ENCODE data around the gene EDNRA. TPM values are rescaled to one million over a fixed set of nuclear protein-coding genes. Genes with fewer than 3 reads are reported as not detected.

EDNRA gene
- total RNA-seq, 2 donors from 2014 or later: 29.8 to 35.6 TPM

GRCh38 chr4:147530134-147530533 lies 49.2 kb downstream of the EDNRA start:
- intact Hi-C loops (cut with DNase I): no loop called here
- DNase-seq (ENCODE audit: low spot score): no peak

DNA sequence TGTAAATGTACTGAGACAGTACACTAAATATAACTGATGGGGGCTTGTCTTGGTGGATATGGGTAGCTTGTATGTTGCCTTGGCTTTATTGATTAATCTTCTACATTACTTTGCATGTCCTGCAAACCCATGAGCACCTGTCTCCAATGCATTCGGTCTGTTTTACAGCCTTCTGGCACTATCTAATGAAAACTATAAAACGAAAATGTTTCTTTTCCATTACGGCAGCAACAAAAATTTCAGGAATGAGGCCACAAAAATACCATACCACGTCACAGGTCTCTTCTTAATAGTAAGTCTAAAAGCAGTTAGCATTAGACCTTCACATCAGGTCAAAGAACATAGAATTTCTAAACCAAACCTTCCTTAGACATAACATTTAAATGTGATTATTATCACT lies 49.8 kb downstream of the EDNRA start:
- intact Hi-C loops (cut with DNase I): no loop called here
- no peak for DNase-seq (ENCODE audit: low spot score)

DNA sequence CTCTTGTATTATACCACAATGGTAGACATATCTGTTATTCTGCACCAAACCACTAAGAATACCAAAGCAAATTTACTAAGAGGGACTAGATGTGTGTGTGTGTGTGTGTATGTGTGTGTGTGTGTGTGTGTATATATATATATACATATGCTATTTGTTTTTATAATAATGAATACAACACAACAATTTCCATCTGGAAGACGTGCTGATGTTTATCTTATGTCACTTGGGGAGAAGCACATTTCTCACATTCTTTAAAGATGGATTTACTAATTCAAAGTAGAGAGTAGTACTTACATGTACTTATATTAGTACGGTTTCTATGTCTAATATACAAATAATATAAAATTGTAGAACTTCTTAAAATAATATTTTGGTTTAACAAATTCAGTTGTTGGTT lies 52.0 kb downstream of the EDNRA start:
- intact Hi-C loops (cut with DNase I): no loop called here

DNA sequence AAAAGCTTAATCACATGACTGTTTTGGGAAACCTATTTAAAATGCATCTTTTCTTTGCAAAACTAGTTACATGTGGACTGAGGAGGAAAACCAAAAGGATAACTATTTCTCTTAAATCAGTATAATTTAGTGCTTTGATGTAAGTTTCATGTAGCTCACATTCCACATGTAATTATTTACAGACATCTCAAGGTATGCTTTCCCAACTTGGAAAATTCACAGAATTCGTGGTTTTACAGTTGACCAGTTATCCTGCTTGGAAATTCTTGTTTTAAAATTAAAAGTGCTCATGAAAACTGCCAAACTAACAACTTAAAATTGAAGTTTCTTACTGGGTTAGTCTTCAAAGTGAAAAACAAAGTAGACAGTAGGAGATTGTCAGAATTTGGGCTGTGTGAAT lies 52.4 kb downstream of the EDNRA start:
- DNase-seq (ENCODE audit: low spot score): no peak
- intact Hi-C loops (cut with DNase I): no loop called here

More for the DNA sequence above, 52.0 kb downstream of the EDNRA start:
- no peak for DNase-seq (ENCODE audit: low spot score)

GRCh38 chr4:147535124-147535523 lies 54.2 kb downstream of the EDNRA start:
- no peak for DNase-seq (ENCODE audit: low spot score)
- intact Hi-C loops (cut with DNase I): no loop called here

DNA sequence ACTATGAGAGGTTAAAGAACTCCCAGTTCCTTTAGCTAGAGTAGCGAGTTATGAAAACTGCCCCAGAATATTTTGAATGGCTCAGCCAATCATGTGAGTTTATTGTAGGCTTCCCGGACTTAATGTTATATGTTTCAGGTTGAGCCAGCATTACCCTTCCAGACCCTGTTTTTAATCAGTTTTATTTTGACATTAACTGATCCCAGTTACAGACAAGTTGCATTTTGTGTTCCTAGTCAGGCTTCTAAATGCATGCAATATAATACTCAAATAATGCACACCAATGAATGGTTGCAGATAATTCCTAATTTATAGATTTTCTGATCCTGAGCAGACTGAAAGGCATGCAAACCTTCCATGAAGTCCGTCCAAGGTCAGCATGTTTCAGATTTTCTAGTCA lies 57.8 kb downstream of the EDNRA start:
- DNase-seq (ENCODE audit: low spot score): no peak
- intact Hi-C loops (cut with DNase I): no loop called here

DNA sequence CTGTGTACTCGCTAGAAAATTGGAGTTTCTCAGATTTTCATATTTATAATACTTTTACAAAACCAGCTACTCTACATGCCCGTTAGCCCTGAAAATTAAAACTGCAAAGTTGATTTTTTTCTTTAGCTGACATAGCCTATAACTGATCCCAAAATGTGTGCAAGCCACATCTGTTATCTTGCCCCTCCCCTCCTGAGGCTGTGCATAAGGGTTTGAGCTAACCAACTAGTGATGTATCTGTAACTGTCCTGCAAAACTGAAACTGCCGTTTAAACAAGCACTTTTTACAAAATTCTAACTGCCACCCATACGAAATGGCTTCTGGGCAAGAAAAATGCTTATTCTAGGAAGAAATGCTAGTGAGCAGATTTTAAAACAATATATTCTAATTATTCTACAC lies 59.1 kb downstream of the EDNRA start:
- no peak for DNase-seq (ENCODE audit: low spot score)
- intact Hi-C loops (cut with DNase I): no loop called here

DNA sequence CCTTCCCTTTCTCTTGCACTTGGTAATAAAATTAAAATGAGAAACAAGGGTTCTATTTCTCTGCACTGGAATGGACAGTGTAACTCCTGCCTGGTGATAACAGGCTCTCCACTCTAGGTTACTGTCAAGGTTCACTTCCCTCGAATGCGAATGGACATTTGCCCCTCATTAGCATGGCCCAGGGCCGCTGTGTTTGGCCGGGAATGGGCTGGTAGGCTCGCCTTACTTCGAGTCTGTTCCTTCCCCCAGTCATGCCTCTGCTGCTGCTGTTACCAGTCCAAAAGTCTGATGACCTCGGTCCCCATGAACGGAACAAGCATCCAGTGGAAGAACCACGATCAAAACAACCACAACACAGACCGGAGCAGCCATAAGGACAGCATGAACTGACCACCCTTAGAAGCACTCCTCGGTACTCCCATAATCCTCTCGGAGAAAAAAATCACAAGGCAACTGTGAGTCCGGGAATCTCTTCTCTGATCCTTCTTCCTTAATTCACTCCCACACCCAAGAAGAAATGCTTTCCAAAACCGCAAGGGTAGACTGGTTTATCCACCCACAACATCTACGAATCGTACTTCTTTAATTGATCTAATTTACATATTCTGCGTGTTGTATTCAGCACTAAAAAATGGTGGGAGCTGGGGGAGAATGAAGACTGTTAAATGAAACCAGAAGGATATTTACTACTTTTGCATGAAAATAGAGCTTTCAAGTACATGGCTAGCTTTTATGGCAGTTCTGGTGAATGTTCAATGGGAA lies 61.5 kb downstream of the EDNRA start:
- no peak for DNase-seq (ENCODE audit: low spot score)
- intact Hi-C loops (cut with DNase I): no loop called here

DNA sequence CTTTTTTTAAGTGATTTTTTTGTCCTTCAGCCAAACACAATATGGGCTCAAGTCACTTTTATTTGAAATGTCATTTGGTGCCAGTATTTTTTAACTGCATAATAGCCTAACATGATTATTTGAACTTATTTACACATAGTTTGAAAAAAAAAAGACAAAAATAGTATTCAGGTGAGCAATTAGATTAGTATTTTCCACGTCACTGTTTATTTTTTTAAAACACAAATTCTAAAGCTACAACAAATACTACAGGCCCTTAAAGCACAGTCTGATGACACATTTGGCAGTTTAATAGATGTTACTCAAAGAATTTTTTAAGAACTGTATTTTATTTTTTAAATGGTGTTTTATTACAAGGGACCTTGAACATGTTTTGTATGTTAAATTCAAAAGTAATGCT lies 62.1 kb downstream of the EDNRA start:
- no peak for DNase-seq (ENCODE audit: low spot score)
- intact Hi-C loops (cut with DNase I): no loop called here

GRCh38 chr4:147546349-147546748 lies 65.5 kb downstream of the EDNRA start:
- DNase-seq (ENCODE audit: low spot score): no peak
- intact Hi-C loops (cut with DNase I): no loop called here

DNA sequence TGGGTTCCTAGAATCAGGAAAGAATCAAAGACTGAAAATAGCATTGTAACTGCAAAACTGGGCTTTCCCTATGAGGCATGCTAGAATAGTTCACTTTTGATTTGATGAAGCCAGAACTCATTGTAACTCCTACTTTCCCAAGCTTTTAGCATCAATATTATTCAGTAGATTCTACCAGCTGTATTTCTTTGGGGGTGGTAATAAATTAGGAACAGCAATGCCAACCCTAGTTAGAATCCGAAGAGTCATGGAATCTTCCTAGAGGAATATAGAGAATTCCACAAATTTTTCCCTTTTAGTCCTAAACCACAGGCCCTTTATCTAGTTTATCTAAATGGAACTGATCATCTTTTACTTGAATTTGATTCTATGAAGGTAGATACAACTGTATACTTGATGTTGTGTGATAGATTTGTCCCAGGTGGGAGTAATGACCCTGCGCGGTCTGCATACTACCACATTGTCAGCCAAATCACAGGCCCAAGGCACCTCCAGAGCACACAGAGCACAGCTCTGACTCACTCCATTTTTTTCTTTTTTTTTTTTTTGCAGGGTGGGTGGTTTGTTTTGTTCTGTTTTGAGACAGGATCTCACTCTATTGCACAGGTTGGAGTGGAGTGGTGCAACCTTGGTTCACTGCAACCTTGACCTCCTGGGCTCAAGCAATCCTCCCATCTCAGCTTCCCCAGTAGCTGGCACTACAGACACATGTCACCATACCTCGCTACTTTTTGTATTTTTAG lies 66.6 kb downstream of the EDNRA start:
- intact Hi-C loops (cut with DNase I): no loop called here
- no peak for DNase-seq (ENCODE audit: low spot score)

DNA sequence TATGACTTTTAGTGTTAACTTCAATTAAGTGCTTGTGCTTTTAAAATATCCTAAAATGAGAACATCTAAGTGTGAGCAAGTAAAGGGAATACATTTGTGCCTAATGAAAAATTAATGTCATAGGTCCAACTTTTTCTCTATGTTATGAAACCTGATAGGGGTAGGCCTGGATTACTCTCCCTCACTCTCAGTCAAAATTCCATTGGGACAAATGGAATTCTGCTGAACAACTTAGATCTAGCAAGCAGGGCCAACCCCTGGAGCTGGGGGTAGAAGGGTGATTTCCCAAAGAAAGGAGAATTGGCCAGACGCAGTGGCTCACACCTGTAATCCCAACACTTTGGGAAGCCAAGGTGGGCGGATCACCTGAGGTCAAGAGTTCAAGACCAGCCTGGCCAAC lies 67.4 kb downstream of the EDNRA start:
- intact Hi-C loops (cut with DNase I): no loop called here
- DNase-seq (ENCODE audit: low spot score): no peak

GRCh38 chr4:147550626-147551246 lies 69.8 kb downstream of the EDNRA start:
- intact Hi-C loops (cut with DNase I): no loop called here
- DNase-seq (ENCODE audit: low spot score): no peak

- intact Hi-C loops (cut with DNase I): no loop called here
- no peak for DNase-seq (ENCODE audit: low spot score)
Observed at GRCh38 chr4:147560625-147561024, 79.7 kb downstream of the EDNRA start.

GRCh38 chr4:147566762-147567161 lies 85.9 kb downstream of the EDNRA start:
- intact Hi-C loops (cut with DNase I): no loop called here
- no peak for DNase-seq (ENCODE audit: low spot score)

- intact Hi-C loops (cut with DNase I): no loop called here
- DNase-seq (ENCODE audit: low spot score): no peak
Observed at GRCh38 chr4:147567276-147567675, 86.4 kb downstream of the EDNRA start.

DNA sequence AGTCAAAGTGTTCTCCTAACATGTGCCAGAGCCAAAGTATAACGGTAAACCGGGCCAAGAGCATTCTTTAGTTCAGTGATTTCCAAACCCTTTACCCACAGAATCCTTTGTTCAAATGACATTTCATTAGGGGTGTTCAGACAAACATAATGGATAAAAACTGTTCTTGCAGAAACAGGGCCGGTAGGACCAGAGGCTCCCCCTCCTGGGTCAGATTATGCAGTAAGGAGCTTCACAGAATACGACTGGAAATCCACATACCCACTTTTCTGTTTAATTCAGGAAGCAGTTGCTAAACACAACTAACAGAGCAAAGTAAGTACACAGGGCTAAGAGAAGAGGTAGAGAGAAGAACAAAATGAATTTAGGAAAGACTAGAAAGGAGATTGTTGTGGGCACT lies 89.7 kb downstream of the EDNRA start:
- intact Hi-C loops (cut with DNase I): no loop called here
- no peak for DNase-seq (ENCODE audit: low spot score)

DNA sequence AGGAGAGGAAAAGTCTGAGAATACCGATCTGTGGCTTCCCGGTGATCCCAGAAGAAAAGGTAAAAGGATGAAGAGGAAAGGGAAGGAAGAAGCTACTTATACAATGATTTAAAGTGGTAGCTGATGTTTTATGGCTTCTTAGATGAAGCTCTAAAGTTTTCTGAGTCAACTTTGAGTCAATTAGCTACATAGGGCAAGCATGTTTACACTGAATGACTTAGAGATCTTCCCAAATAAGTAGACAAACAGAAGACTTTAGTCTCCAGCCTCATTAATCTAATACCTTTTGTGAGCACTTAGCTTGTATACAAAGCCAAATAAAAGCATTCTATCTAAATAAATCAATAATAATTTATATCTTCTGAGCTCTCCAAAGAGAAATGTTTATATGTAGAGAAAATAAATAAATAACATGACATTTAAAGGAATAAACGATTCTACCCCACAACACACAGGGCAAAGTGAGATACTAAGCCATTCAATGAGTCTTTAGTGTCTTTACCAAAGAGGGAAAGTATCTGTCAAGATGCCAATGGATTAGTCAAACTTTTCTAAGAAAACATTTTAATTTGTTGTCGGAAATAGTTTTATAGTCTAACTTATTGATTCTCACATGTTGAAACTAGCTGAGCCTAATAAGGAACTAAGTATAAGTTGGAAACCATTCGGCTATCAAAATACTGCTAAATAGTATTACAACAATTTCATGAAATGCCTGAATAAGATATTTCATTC lies 90.3 kb downstream of the EDNRA start:
- no peak for DNase-seq (ENCODE audit: low spot score)
- intact Hi-C loops (cut with DNase I): no loop called here

DNA sequence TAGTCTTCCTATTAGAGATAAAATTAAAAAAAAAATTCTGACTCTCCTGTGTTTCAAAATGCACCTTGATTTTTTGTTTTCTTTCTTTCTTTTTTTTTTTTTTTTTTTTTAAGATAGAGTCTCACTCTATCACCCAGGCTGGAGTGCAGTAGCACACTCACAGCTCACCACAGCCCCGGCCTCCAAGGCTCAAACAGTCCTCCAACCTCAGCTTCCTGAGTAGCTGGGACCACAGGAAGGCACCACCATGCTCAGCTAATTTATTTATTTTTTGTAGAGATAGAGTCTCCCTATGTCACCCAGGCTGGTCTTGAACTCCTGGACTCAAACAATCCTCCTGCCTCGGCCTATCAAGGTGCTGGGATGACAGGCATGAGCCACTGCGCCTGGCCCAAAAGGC lies 95.2 kb downstream of the EDNRA start:
- intact Hi-C loops (cut with DNase I): no loop called here
- no peak for DNase-seq (ENCODE audit: low spot score)

- no peak for DNase-seq (ENCODE audit: low spot score)
- intact Hi-C loops (cut with DNase I): no loop called here
Observed at GRCh38 chr4:147578051-147578476, 97.2 kb downstream of the EDNRA start.
